ENCODE data around the gene SNAP47.

DNA sequence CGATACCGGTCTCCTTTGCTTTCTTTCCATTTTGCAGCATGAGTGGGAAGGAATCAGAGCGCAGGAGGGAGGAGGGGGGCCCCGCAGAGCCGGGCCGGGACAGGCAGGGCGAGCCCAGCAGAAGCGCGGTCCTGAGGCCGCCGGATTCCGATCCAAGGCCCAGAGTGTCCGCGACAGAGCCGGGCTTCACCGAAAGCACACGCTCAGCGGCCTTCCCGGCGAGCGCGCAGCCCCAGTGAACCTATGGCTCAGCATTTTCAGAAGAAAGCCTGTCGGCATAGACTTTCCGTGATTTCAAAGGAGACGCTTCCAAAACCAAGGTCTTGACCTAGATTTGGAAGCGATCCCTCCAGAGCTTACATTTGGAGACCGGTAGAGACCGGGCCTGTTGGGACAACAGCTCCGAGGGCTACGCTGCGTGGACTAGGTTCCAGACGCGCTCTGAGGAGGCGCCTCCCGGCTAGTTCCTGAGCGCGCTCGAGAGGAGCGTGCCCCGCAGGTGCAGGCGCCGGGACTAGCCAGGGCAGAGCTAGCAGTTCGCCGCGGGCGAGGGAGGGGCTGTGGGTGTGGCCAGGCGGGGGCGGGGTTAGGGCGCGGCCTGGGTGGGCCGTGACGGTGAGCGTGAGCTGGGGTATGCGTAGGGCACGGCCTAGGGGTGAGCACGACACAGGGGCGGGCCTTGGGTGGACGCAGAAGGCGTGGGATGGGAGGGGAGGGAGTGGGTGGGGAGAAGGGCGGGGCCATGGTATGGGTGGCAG is 52.5 kb downstream of the SNAP47 start:
- TF ChIP-seq, protein P1, sequence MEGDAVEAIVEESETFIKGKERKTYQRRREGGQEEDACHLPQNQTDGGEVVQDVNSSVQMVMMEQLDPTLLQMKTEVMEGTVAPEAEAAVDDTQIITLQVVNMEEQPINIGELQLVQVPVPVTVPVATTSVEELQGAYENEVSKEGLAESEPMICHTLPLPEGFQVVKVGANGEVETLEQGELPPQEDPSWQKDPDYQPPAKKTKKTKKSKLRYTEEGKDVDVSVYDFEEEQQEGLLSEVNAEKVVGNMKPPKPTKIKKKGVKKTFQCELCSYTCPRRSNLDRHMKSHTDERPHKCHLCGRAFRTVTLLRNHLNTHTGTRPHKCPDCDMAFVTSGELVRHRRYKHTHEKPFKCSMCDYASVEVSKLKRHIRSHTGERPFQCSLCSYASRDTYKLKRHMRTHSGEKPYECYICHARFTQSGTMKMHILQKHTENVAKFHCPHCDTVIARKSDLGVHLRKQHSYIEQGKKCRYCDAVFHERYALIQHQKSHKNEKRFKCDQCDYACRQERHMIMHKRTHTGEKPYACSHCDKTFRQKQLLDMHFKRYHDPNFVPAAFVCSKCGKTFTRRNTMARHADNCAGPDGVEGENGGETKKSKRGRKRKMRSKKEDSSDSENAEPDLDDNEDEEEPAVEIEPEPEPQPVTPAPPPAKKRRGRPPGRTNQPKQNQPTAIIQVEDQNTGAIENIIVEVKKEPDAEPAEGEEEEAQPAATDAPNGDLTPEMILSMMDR (IDR thresholded peaks at IDR 0.05; ENCODE audit: insufficient read depth, low read length): no peak
- TF ChIP-seq GABPA (IDR thresholded peaks at IDR 0.05; ENCODE audit: low read depth): no peak
- TF ChIP-seq POLR2AphosphoS5 (IDR thresholded peaks at IDR 0.05; ENCODE audit: low read depth): no peak
- TF ChIP-seq, protein P2, sequence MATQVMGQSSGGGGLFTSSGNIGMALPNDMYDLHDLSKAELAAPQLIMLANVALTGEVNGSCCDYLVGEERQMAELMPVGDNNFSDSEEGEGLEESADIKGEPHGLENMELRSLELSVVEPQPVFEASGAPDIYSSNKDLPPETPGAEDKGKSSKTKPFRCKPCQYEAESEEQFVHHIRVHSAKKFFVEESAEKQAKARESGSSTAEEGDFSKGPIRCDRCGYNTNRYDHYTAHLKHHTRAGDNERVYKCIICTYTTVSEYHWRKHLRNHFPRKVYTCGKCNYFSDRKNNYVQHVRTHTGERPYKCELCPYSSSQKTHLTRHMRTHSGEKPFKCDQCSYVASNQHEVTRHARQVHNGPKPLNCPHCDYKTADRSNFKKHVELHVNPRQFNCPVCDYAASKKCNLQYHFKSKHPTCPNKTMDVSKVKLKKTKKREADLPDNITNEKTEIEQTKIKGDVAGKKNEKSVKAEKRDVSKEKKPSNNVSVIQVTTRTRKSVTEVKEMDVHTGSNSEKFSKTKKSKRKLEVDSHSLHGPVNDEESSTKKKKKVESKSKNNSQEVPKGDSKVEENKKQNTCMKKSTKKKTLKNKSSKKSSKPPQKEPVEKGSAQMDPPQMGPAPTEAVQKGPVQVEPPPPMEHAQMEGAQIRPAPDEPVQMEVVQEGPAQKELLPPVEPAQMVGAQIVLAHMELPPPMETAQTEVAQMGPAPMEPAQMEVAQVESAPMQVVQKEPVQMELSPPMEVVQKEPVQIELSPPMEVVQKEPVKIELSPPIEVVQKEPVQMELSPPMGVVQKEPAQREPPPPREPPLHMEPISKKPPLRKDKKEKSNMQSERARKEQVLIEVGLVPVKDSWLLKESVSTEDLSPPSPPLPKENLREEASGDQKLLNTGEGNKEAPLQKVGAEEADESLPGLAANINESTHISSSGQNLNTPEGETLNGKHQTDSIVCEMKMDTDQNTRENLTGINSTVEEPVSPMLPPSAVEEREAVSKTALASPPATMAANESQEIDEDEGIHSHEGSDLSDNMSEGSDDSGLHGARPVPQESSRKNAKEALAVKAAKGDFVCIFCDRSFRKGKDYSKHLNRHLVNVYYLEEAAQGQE (IDR thresholded peaks at IDR 0.05; ENCODE audit: insufficient replicate concordance, low read depth): no peak

All from HL-60 (cell line).